ENCODE data around the gene PHC2.
A peak's percentile ranks its signal among the peaks of the same experiment; 100 is the strongest.

Gene PHC2

DNA sequence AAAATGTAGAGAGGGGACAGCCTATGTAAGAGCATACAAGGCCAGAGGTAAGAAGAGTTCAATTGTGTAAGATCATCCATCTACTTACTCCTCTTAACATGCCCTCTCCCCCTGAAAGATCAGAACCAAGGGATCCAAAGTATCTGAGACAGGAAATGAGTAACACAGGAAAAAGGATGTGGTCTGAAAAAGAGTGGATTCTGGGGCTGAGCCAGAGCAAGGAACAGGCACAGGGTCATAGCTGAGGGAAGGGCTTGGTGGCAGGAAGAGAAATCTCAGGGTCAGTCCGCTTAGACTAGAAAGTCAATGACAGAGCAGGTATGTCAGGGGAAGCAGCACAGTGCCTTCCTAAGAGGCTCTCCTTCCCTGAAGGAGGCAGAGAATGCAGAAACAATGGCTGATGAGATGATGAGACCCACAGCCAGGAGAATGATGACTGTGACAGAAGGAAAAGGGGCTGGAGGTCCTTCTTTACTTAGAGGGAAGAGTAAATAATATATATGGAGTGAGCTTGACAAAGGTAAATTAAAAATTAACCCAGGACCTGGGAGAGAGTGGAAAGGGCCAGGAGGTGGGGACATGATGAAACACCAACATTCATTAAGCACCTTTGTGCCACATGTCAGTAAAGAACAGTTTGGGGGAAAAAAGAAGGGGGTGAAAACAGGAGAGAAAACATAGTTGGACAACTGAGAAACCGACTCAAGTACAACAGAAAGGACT lies 83.8 kb downstream of the PHC2 start:
- DNase-seq: peak; percentile 91
- in situ Hi-C loops (cut with HindIII; ENCODE audit: low pct_ligation_motif_present, low pct_unique_long_range_greater_than_20kb, low sequenced_read_pairs): no loop called here

DNA sequence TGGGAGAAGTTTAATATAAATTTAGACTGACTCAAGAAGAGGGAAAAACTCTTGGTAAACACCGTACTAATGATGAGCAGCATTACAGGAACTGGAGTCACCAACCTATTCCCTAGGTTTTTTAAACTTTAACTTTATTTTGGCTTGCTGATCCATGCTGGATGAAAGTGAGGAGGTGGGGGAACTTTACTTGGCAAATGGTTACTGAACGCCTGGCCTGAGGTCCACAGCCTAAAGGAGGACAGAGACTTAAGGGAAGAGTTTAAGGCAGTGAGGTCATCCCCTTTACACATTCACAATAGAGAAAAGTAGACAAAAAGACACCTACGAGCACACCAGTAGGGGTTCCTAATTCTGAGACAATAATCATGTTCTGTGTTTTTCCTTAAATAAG lies 84.4 kb downstream of the PHC2 start:
- in situ Hi-C loops (cut with HindIII; ENCODE audit: low pct_ligation_motif_present, low pct_unique_long_range_greater_than_20kb, low sequenced_read_pairs): no loop called here
- DNase-seq: no peak

DNA sequence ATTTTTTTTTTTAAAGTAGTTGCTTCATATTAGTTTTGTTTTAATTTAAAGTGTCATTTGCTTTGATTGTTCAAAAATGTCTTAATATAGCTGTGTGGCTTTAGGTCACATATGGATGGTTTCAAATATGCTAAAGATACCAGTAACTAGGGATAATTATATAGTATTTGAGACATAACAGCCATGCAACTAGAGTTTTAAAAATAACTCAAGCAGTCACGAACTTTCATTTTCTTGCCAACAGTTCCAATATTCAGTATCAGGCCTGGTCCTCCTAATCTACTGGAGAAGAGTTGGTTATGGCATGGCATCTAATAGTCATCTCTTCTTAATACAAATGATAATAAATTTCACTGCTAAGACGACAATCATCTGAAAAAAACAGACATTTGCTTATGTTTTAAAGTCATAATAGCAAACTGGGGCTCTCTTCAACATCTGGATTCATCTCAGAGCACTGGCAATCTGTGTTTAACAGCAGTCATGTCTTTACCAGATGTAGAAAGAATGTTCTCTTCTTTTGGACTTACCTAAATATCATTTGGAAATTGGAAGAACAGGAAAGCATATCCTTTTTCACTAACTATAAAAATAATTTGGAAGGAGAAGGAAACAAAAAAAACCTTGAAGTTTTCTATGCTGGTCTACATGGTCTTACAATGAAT lies 85.9 kb downstream of the PHC2 start:
- DNase-seq: no peak
- in situ Hi-C loops (cut with HindIII; ENCODE audit: low pct_ligation_motif_present, low pct_unique_long_range_greater_than_20kb, low sequenced_read_pairs): no loop called here

DNA sequence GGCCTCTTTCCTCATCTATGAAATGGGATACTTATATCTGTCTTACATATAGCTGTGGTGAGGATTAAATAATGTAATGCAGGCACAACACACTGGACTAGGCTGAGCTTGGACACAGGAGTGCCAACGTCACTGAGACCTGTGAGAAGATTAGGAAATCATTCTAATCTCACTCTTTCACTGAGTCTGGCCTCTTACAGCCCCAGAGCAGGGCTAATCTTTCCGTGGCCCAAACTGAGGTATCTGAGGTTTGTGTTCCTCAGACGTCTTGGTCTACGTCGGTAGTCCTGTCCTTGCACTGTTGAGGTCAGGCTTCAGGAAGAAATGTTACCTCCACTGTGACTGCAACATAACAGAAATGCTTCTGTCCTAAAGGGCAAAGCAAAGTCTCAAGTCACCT lies 87.4 kb downstream of the PHC2 start:
- in situ Hi-C loops (cut with HindIII; ENCODE audit: low pct_ligation_motif_present, low pct_unique_long_range_greater_than_20kb, low sequenced_read_pairs): no loop called here
- DNase-seq: no peak

DNA sequence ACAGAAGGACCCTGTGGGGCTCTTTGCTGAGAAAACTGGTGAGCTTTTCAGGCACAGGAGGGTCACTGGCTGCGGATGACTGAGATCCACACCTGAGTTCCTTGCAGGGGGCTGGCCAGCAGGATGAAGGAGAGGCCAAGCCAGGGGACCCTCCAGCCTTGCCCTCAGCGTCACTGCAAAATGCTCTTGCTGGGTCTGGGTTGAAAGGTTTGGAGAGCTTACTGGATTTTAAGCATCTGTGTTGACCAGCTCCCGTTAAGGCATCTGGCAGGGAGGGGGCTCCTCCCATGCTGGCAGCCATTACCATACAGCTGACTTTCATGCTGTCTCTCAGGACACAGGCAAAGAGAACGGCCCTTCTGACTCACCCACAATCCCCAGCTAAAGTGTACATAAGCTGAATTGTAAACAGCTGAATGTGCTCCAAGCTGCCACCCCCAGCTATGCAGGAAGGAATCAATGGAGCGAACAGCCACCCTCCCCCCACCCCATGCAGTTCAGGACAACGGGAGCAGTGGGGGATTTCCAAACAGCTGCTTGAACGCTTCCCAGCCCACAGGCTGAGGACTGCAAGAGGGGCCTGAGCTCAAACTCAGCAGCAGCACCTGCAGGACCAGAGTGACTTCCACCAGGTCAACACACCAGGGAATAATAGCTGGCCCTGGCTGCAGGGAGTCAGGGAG lies 88.7 kb downstream of the PHC2 start:
- DNase-seq: peak; percentile 91
- in situ Hi-C loops (cut with HindIII; ENCODE audit: low pct_ligation_motif_present, low pct_unique_long_range_greater_than_20kb, low sequenced_read_pairs): no loop called here

DNA sequence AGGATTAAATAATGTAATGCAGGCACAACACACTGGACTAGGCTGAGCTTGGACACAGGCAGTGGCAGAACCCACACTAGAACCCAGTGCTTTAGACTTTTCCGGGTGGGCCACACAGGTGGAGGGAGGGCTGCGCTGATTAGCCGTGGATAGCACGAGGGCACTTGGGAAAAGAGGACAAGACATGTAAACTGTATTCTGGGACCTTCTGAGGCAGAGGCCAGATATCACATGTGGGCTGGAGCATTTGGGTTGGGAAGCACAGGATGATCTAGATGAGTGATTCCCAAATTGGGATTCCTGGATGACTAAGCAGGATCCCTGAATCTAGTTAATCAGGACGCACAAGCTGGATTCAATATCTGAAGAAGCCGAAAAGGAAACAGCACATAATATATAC lies 89.7 kb downstream of the PHC2 start:
- DNase-seq: peak; percentile 10
- in situ Hi-C loops (cut with HindIII; ENCODE audit: low pct_ligation_motif_present, low pct_unique_long_range_greater_than_20kb, low sequenced_read_pairs): no loop called here

DNA sequence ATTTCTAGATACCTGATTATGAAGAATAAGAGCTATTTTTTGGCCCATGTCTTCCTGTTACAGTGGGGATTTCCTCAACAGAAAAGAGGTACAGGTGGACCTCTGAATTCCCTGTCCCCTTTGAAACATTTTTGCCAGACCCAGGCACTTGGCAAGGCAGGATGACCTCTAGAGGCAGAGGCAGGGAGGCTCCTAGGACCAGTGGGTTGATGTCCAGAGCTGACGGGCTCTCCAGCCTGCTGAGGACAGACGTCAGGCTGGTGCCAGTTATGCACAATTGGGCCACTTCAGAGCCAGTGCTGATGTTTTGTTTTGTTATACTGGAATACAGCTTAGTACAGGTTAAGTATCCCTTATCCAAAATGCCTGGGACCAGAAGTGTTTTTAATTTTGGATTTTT lies 91.5 kb downstream of the PHC2 start:
- in situ Hi-C loops (cut with HindIII; ENCODE audit: low pct_ligation_motif_present, low pct_unique_long_range_greater_than_20kb, low sequenced_read_pairs): no loop called here
- DNase-seq: no peak

DNA sequence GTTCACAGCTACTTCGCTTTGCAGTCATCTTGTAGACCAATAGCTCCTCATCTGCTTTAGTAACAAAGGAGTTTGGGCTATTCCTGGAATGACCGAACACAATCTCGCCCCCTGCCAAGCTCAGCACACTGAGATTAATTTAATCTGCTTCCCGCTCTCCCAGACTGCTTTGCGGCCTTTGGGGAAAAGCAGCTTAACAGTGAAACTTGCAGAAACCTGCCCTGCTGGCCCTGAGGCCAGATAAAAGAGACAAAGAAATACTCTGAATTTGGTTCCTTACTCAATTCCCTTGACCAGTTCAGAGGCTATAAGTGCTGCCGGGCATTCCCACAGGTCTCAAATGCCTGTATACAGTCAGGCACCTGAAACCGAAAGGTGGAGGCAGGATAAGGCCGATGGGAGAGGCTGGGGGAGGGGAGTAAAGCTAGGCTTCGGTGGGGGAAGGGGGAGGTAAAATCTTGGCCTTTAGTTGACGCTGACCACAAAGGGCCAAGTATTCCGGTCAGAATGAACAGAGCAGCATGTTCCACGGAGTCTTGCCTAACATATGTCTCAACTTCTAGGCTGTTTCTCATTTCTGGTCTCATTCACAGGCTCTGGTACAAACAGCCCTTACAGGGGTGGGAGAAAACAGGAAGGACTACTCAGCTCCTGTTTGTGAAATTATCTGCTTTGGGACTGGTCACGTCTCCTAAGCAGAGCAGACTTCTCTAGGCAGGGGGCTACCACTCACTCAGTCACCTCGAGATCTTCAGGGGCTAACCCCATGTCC lies 92.3 kb downstream of the PHC2 start:
- in situ Hi-C loops (cut with HindIII; ENCODE audit: low pct_ligation_motif_present, low pct_unique_long_range_greater_than_20kb, low sequenced_read_pairs): no loop called here
- DNase-seq: no peak

DNA sequence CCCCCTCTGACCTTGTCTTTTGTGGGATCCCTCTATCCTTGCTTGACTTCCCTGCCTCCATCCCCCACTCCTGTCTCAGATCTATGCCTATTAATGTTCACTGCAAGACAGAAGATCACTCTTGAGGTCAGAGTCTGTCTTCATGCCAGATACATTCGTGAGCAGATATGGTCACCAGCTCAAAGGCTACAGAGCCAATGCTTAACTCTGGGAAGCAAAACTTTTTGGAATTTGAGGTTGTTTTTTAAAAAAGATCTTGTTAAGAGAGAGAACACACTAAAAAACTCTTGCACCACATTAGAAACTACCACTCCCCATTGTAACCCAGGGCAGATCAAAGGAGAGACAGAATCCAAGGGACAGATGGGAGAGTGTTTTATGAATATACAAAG lies 92.9 kb downstream of the PHC2 start:
- in situ Hi-C loops (cut with HindIII; ENCODE audit: low pct_ligation_motif_present, low pct_unique_long_range_greater_than_20kb, low sequenced_read_pairs): no loop called here
- DNase-seq: no peak

DNA sequence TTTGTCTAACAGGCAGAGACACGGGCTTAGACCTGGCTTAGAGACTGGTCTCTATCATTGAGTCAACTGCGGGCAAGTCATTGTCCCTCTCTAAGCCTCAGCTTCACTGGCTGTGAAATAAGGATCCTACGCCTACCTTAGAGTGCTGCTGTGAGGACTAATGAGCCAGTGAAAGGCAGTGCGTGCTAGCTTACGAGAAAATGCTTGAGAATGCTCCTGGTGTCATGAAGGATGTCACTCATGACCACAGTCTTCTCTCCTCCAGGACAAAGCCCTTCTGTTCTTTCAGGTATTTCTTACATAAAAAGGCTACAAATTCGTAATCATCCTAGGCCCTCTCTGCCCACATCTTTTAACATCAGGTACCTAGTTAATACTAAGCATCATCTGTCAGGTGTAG lies 93.5 kb downstream of the PHC2 start:
- in situ Hi-C loops (cut with HindIII; ENCODE audit: low pct_ligation_motif_present, low pct_unique_long_range_greater_than_20kb, low sequenced_read_pairs): no loop called here
- DNase-seq: no peak

DNA sequence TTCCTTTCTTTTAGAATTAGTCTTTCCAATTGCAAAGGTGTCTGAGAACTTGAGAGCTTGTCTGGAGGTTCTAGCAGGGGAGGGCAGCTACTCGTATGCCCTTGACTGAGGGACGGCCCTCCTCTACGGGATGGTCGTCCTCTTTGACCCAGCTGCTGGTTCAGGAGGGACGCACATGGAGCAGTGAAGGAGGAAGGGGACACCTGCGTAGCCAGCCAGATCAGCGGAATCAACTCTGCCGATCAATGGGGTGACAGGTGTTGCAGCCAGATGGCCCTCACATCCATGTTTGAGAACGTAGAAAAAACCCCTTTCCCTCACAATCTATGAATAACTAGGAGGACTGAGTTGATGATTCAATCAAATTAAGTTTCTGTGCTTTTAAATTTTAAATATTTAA lies 94.3 kb downstream of the PHC2 start:
- no peak for DNase-seq
- in situ Hi-C loops (cut with HindIII; ENCODE audit: low pct_ligation_motif_present, low pct_unique_long_range_greater_than_20kb, low sequenced_read_pairs): no loop called here

DNA sequence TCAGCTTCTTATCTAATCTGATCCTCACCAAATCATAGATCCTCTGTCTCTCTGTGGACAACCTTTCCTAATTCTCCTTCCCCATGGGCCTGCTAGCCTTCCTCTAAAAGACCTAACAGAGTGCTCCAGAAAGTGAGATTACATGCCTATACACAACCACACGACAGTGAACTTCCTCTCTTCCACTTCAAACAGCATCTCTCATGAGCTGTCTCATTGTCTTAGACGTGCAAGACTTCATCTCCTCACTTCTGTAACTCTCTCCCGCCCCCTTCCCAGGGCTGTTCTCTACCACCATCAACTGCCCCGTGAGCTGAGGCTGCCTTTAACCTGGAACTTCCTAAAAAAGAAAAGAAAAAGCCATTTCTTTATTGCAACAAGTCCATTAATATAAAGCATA lies 95.9 kb downstream of the PHC2 start:
- DNase-seq: no peak
- in situ Hi-C loops (cut with HindIII; ENCODE audit: low pct_ligation_motif_present, low pct_unique_long_range_greater_than_20kb, low sequenced_read_pairs): no loop called here

DNA sequence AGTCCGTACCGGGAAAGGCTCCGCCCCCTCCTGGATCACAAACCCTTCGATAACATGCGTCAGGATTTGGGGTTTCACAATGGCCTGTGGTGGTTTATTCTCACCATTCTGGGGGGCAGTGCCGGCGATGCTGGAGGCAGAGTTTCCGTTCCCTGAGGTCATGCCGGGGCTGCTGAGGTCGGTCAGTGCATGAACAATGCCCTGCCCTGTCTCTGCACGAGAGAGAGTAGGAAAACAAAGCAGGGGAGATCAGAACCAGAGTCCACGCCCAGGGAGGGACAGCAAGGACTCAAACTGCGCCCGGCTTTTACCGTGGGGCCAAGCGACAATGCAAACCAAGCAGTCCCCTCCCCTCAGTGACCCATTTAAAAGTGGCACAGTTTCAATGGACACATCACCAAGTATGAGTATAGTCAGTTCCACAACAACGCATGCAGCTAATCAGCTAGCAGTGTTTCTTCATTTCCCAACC lies 96.8 kb downstream of the PHC2 start:
- DNase-seq: no peak
- in situ Hi-C loops (cut with HindIII; ENCODE audit: low pct_ligation_motif_present, low pct_unique_long_range_greater_than_20kb, low sequenced_read_pairs): no loop called here

DNA sequence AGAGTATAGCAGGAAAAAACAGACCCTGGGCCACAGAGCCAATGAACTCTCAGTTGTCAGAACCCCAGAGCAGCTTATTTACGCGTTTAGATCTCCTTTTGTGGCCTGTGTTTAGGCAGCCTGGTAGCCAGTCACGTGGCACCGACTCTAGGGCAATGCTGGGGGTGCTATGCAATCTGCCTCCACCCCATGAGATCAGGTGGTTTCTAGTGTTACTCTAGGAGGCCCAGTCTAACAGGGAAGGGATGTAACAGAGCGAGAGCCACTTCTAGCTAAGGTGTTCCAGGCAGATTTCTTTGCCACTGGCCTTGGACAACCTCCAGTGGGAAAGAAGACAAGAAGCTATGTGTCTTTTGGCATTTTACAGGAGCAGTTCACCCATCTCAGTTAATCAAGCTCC lies 98.0 kb downstream of the PHC2 start:
- DNase-seq: no peak
- in situ Hi-C loops (cut with HindIII; ENCODE audit: low pct_ligation_motif_present, low pct_unique_long_range_greater_than_20kb, low sequenced_read_pairs): no loop called here

DNA sequence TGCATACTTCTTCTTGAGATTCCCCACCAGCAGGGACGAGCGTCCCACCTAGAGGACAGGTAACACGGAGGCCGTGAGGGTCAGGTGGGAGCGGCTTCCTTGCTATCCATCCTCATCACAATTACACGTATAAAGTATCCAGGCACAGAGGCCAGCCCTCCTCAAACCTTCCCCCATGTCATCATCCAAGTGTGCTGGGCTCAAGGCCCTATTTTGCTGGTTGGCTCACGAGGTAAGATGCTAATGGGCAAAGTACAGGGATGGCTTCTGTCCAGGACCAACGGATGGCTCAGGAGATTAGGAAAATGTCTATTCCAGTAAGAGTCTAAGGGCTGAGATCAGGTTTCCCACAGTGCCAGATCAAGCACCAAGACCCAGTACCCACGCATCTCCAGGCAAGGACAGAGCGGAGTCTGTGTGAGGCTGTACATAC lies 98.5 kb downstream of the PHC2 start:
- in situ Hi-C loops (cut with HindIII; ENCODE audit: low pct_ligation_motif_present, low pct_unique_long_range_greater_than_20kb, low sequenced_read_pairs): no loop called here
- no peak for DNase-seq

DNA sequence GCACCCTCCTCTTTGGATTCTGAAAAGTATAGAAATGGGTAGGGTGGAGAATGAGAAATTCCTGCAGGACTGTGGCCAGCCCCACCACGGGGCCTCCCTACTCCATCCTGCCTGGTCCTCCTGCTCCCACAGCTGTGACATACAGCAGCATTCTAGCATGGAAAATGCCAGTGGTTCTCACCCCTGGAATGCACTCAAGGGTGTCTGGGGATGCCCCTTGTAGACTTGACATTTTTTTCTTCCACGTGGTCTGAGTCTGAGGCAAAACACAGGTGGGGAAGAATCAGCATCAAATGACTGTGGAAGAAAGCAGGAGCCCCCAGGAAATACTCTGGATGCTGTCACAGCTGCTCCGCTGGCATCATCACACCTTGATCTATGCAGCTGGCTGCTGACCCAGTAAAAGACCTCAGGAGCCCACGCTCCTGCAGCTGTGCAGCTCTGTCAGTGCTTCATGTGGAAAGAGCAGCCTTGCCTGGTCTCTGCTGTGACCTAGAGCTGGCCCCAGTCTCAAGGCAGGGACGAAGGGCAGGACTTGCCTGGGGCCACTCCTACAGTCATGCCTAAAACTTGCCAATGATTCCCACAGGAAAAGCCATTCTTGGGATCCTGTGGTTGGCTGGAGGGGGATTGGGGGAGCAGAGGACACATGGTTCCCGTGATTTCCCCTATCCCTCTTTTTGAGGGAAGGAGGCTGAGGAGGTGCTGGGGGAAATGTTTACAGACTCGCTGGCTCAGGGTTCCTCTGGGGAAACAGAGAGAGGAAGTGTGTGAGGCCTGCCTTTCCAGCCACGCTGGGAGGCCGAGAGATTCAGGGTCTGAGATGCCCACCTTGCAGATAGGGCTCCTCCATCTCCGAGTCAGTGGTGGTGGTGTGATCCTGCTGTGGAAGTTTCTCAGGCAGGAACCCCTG lies 99.2 kb downstream of the PHC2 start:
- DNase-seq: no peak
- in situ Hi-C loops (cut with HindIII; ENCODE audit: low pct_ligation_motif_present, low pct_unique_long_range_greater_than_20kb, low sequenced_read_pairs): no loop called here

DNA sequence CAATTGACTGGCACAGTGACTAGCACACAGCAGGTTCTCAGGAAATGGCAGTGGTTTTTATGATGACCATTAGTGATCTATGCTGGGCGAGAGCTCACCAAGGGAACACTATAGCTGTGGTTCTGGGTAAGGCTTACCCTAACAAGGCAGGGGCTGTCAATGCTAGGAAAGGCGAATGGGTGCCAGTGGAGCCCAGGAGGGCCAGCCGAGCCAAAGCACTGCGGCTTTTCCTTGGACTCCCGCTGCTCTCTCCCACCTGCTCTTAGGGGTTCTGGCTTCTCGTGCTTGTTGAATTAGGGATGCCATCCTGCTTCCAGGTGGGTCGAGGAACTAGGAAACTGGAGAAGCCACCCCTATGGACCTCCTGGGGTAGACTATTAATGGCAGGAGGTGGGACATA lies 100.0 kb downstream of the PHC2 start:
- in situ Hi-C loops (cut with HindIII; ENCODE audit: low pct_ligation_motif_present, low pct_unique_long_range_greater_than_20kb, low sequenced_read_pairs): no loop called here
- DNase-seq: no peak

DNA sequence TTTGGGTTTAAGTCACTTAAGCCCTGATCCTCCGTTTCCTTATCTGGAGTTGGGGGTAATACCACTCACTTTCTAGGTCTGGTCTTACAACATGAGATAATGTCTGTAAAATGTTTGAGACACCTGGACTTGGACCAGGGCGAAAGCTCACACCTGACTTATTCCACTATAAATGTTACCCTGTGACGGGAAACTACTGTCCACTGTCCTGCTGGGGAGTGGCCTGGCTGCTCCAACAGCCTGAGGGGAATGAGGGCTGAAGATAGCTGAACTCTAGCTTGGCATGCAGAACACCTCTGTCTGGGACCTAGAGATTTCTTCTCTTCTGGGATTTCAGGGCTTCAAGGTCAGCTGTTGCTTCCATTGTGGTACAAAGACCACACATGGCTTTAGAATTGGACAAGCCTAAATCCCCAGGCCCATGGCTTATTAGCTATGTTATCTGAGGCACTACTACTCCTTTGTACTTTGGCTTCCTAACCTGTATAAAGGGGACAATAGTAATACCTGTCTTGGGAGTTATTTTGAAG lies 100.5 kb downstream of the PHC2 start:
- no peak for DNase-seq
- in situ Hi-C loops (cut with HindIII; ENCODE audit: low pct_ligation_motif_present, low pct_unique_long_range_greater_than_20kb, low sequenced_read_pairs): no loop called here
